ENCODE data around the gene ZNF91.
"Not testable (repeated sequence)": the region's sequence is repeated elsewhere in the genome, so short reads cannot be mapped to it uniquely, and the experiment has no call there.

ZNF91 gene

GRCh38 chr19:23420824-23421223, 25.6 kb upstream of the ZNF91 start:
- Histone ChIP-seq H3K79me2 (ENCODE audit: control insufficient read depth, low read length) (no peaks in the 10 kb centered on the region), H3K9me3 (ENCODE audit: control insufficient read depth, insufficient read depth, low read length) (no peaks in the 10 kb centered on the region), H3K27me3 (ENCODE audit: control insufficient read depth, low read length) (no peaks in the 10 kb centered on the region), H3K36me3 (ENCODE audit: control insufficient read depth, low read length) (no peaks in the 10 kb centered on the region), H3K4me2 (ENCODE audit: low read length) (no peak overlapping the region), H3K4me3 (ENCODE audit: low read length) (no peak overlapping the region), H3K9me2 (replicated peaks; ENCODE audit: control insufficient read depth, low read length) (no peaks in the 10 kb centered on the region), H3K4me1 (ENCODE audit: control insufficient read depth, low read length) (no peaks in the 10 kb centered on the region), H3K27ac (ENCODE audit: low read depth, low read length) (no peak overlapping the region), H3F3A (ENCODE audit: control insufficient read depth, insufficient read depth) (no peaks in the 10 kb centered on the region), H4K20me1 (ENCODE audit: control insufficient read depth, insufficient read depth, low read depth, low read length) (no peaks in the 10 kb centered on the region)
- TF ChIP-seq CTCF (IDR thresholded peaks at IDR 0.05; ENCODE audit: low read depth, low read length, poor library complexity, severe bottlenecking) (no peak), EZH2phosphoT487 (IDR thresholded peaks at IDR 0.05; ENCODE audit: borderline replicate concordance, low read length) (no peak)

GRCh38 chr19:23419261-23419660, 24.0 kb upstream of the ZNF91 start:
- not testable (repeated sequence) for H3K79me2 ChIP-seq (ENCODE audit: control insufficient read depth, low read length); H3K4me1 ChIP-seq (ENCODE audit: control insufficient read depth, low read length); H3K4me3 ChIP-seq (ENCODE audit: low read length); H3K9me3 ChIP-seq (ENCODE audit: control insufficient read depth, insufficient read depth, low read length); H3K36me3 ChIP-seq (ENCODE audit: control insufficient read depth, low read length); H3K4me2 ChIP-seq (ENCODE audit: low read length); H3K27ac ChIP-seq (ENCODE audit: low read depth, low read length); H3F3A ChIP-seq (ENCODE audit: control insufficient read depth, insufficient read depth); H3K9me2 ChIP-seq (replicated peaks; ENCODE audit: control insufficient read depth, low read length); H3K27me3 ChIP-seq (ENCODE audit: control insufficient read depth, low read length); H4K20me1 ChIP-seq (ENCODE audit: control insufficient read depth, insufficient read depth, low read depth, low read length)

- no peaks in the 10 kb centered on the region for H3K36me3 ChIP-seq (ENCODE audit: control insufficient read depth, low read length)
- no peak for TF ChIP-seq EZH2phosphoT487 (IDR thresholded peaks at IDR 0.05; ENCODE audit: borderline replicate concordance, low read length)
- no peak for TF ChIP-seq CTCF (IDR thresholded peaks at IDR 0.05; ENCODE audit: low read depth, low read length, poor library complexity, severe bottlenecking)
- H3K27ac ChIP-seq (ENCODE audit: low read depth, low read length): no peak overlapping the region
- H3K27me3 ChIP-seq (ENCODE audit: control insufficient read depth, low read length): no peaks in the 10 kb centered on the region
- H3K9me2 ChIP-seq (replicated peaks; ENCODE audit: control insufficient read depth, low read length): no peaks in the 10 kb centered on the region
- H4K20me1 ChIP-seq (ENCODE audit: control insufficient read depth, insufficient read depth, low read depth, low read length): no peaks in the 10 kb centered on the region
- no peaks in the 10 kb centered on the region for H3K79me2 ChIP-seq (ENCODE audit: control insufficient read depth, low read length)
- no peak overlapping the region for H3K4me2 ChIP-seq (ENCODE audit: low read length)
- no peak overlapping the region for H3K4me3 ChIP-seq (ENCODE audit: low read length)
- H3K9me3 ChIP-seq (ENCODE audit: control insufficient read depth, insufficient read depth, low read length): no peaks in the 10 kb centered on the region
- H3F3A ChIP-seq (ENCODE audit: control insufficient read depth, insufficient read depth): no peaks in the 10 kb centered on the region
- H3K4me1 ChIP-seq (ENCODE audit: control insufficient read depth, low read length): no peaks in the 10 kb centered on the region
These were observed 20.4 kb upstream of the ZNF91 start for GRCh38 chr19:23415561-23416191.

GRCh38 chr19:23415034-23415433, 19.8 kb upstream of the ZNF91 start:
- H3K9me3 ChIP-seq (ENCODE audit: control insufficient read depth, insufficient read depth, low read length): no peaks in the 10 kb centered on the region
- H3K27ac ChIP-seq (ENCODE audit: low read depth, low read length): no peak overlapping the region
- no peaks in the 10 kb centered on the region for H3K79me2 ChIP-seq (ENCODE audit: control insufficient read depth, low read length)
- H4K20me1 ChIP-seq (ENCODE audit: control insufficient read depth, insufficient read depth, low read depth, low read length): no peaks in the 10 kb centered on the region
- H3K4me1 ChIP-seq (ENCODE audit: control insufficient read depth, low read length): no peaks in the 10 kb centered on the region
- TF ChIP-seq CTCF (IDR thresholded peaks at IDR 0.05; ENCODE audit: low read depth, low read length, poor library complexity, severe bottlenecking) (no peak), EZH2phosphoT487 (IDR thresholded peaks at IDR 0.05; ENCODE audit: borderline replicate concordance, low read length) (no peak)
- H3K27me3 ChIP-seq (ENCODE audit: control insufficient read depth, low read length): no peaks in the 10 kb centered on the region
- no peaks in the 10 kb centered on the region for H3K36me3 ChIP-seq (ENCODE audit: control insufficient read depth, low read length)
- H3K4me3 ChIP-seq (ENCODE audit: low read length): no peak overlapping the region
- H3K9me2 ChIP-seq (replicated peaks; ENCODE audit: control insufficient read depth, low read length): no peaks in the 10 kb centered on the region
- no peak overlapping the region for H3K4me2 ChIP-seq (ENCODE audit: low read length)
- H3F3A ChIP-seq (ENCODE audit: control insufficient read depth, insufficient read depth): no peaks in the 10 kb centered on the region
